ENCODE results near the gene SLC25A44. TPM values are rescaled to one million over a fixed set of nuclear protein-coding genes. Genes with fewer than 3 reads are reported as not detected.

SLC25A44 gene
- total and polyA plus RNA-seq, 2 of the 8 experiments (the other 6 are each of a cell fraction or from before 2014, with no cell fraction given) = 23.4 to 32.1 TPM

- H4K8ac ChIP-seq (ENCODE audit: extremely low read depth, insufficient read depth, low read length) = peak overlapping the region; percentile 79; the same call in 1 of the 2 replicates
- H3K79me1 ChIP-seq (ENCODE audit: low read depth, low read length) = 0 out of 2 replicates have a peak, but pooled peaks cover 2% of the 10 kb centered on the region
- H3K27ac ChIP-seq (ENCODE audit: low read depth, low read length) = no peak overlapping the region
- H4K5ac ChIP-seq (ENCODE audit: insufficient read length, low read depth, low read length) = no peak overlapping the region
- WGBS, 2 experiments (ENCODE audit: extremely low coverage in 1 of 2, insufficient coverage in 1 of 2, insufficient read length in 1 of 2, insufficient replicate concordance in 2 of 2, low coverage in 1 of 2, low lambda C conversion rate in 2 of 2, missing lambda C conversion rate in 1 of 2) = 61% methylated on average over 50 of the region's 69 CpGs; no CpG with 5 or more reads in 1 of the 2 experiments
- peaks cover 5 to 17% (median 7%) of the 10 kb centered on the region in 4 experiments; a peak in 7 of 8 replicates for H3K36me3 ChIP-seq (ENCODE audit: control insufficient read depth in 2 of 4, insufficient read depth in 4 of 4, low read length in 3 of 4)
- ChIA-PET POLR2A (ENCODE audit: partially characterized antibody) (interaction anchor here (1.0 to 11.8 kb wide), 23 partner anchors 11 to 278 kb away, joined by 3 to 102 read pairs (median 4); partner anchors contain the start of genes PMF1, SEMA4A, SLC25A44 and SMG5), CTCF (ENCODE audit: partially characterized antibody) (interaction anchor here (0.6 to 47.2 kb wide), 11 partner anchors 10 to 114 kb away, joined by 3 to 1265 read pairs (median 5); partner anchors contain the start of genes CCT3, SEMA4A and TSACC)
- H2BK12ac ChIP-seq (ENCODE audit: low read depth, low read length) = no peak overlapping the region
- no peaks in the 10 kb centered on the region for H3K27me3 ChIP-seq (replicated peaks in 1 of 4; ENCODE audit: control insufficient read depth in 3 of 4, extremely low read depth in 1 of 4, insufficient read depth in 3 of 4, low read length in 3 of 4)
- no peaks in the 10 kb centered on the region for H3K23me2 ChIP-seq (ENCODE audit: low read depth, low read length)
- H2BK5ac ChIP-seq (ENCODE audit: low read depth, low read length) = no peak overlapping the region
- DNase-seq (ENCODE audit: low read depth in 1 of 2, low spot score in 2 of 2) (peak in 1 of 2 experiments; percentile 54), FAIRE-seq (no peak)
- no peak overlapping the region for H2BK120ac ChIP-seq (replicated peaks; ENCODE audit: low read depth, low read length)
- H2BK15ac ChIP-seq (ENCODE audit: low read length) = peak overlapping the region; percentile 53; the same call in 1 of the 2 replicates
- H3K9me3 ChIP-seq (ENCODE audit: insufficient read depth in 2 of 2, low read depth in 1 of 2, low read length in 1 of 2) = no peaks in the 10 kb centered on the region
- H2AFZ ChIP-seq (ENCODE audit: low read length) = no peak overlapping the region
- H3K4me3 ChIP-seq (ENCODE audit: extremely low read depth in 1 of 4, insufficient read depth in 2 of 4, low read depth in 3 of 4, low read length in 4 of 4) = peak overlapping the region in 3 of 4 experiments; percentile 7 to 40 (median 10); a peak in 5 of 8 replicates
- H3K18ac ChIP-seq (ENCODE audit: extremely low read depth, low read length) = peak overlapping the region; percentile 19
- H3K23ac ChIP-seq (ENCODE audit: insufficient read length) = no peak overlapping the region
- H2BK20ac ChIP-seq (ENCODE audit: low read length) = no peak overlapping the region
- H3K79me2 ChIP-seq (ENCODE audit: control insufficient read depth in 1 of 2, insufficient read depth in 2 of 2, low read length in 2 of 2) = no peaks in the 10 kb centered on the region
- peak overlapping the region; percentile 30 to 50 for H3K4me2 ChIP-seq (ENCODE audit: insufficient read depth in 1 of 2, low read depth in 2 of 2, low read length in 2 of 2)
- peaks cover 2 to 11% of the 10 kb centered on the region in 2 experiments for H4K20me1 ChIP-seq (replicated peaks in 1 of 2; ENCODE audit: control insufficient read depth in 1 of 2, insufficient read depth in 2 of 2, low read length in 2 of 2)
- no peak overlapping the region for H3K56ac ChIP-seq (replicated peaks; ENCODE audit: insufficient read length, low read depth, low read length)
- no peak overlapping the region for H3K14ac ChIP-seq (ENCODE audit: insufficient read length)
- H2AK5ac ChIP-seq (ENCODE audit: low read depth, low read length) = 0 out of 2 replicates have a peak overlapping the region, but pooled peaks have one; percentile 39
- no peak overlapping the region for H3K9ac ChIP-seq (replicated peaks in 1 of 4; ENCODE audit: extremely low read depth in 1 of 4, low read depth in 3 of 4, low read length in 3 of 4)
- peaks cover 0 to 16% (median 9%) of the 10 kb centered on the region in 4 experiments for H3K4me1 ChIP-seq (replicated peaks in 1 of 4; ENCODE audit: control insufficient read depth in 3 of 4, insufficient read depth in 4 of 4, low read length in 3 of 4)
- H3K4ac ChIP-seq (replicated peaks; ENCODE audit: insufficient read length, low read depth, low read length) = no peak overlapping the region
- H4K91ac ChIP-seq (replicated peaks; ENCODE audit: insufficient read length, low read length) = no peak overlapping the region
- TF ChIP-seq EP300 (IDR thresholded peaks at IDR 0.05; ENCODE audit: borderline replicate concordance in 1 of 2, low read depth in 2 of 2, low read length in 2 of 2) (no peak), TBP (IDR thresholded peaks at IDR 0.05; ENCODE audit: low read depth, low read length) (no peak), HDAC2 (IDR thresholded peaks at IDR 0.05; ENCODE audit: borderline replicate concordance in 1 of 2, low read depth in 2 of 2, low read length in 2 of 2) (no peak), SIX5 (IDR thresholded peaks at IDR 0.05; ENCODE audit: low read depth, low read length) (no peak), E2F6 (IDR thresholded peaks at IDR 0.05) (peak; percentile 47), KDM1A (IDR thresholded peaks at IDR 0.05; ENCODE audit: borderline replicate concordance, low read length) (no peak), SP2 (IDR thresholded peaks at IDR 0.05; ENCODE audit: low read length) (no peak), BACH1 (IDR thresholded peaks at IDR 0.05; ENCODE audit: low read length) (no peak), KDM4A (IDR thresholded peaks at IDR 0.05; ENCODE audit: low read depth, low read length, severe bottlenecking) (peak; percentile 35), TAF7 (optimal IDR thresholded peaks at IDR 0.05; ENCODE audit: borderline replicate concordance, low read depth, low read length) (no peak)
These were observed 51.7 kb downstream of the SLC25A44 start for GRCh38 chr1:156245451-156246232.
